Activated CD4-positive, alpha-beta memory T cell treated with anti-CD3 and anti-CD28 coated beads for 36 hours (primary cell): Measurements from ENCODE around the gene SND1. TPM values are rescaled to one million over a fixed set of nuclear protein-coding genes. Genes with fewer than 3 reads are reported as not detected.

Source experiments
- CTCF ChIA-PET: fragments of 350-600 bp; sonication (Branson Sonifier 250); formaldehyde crosslinking; loops from one replicate; lab custom pipeline; 2021; ENCODE audit warnings: antibody characterized with exemption, inconsistent platforms; lab: Charles Lee
- POLR2A ChIA-PET: fragments of 350-600 bp; sonication (Branson Sonifier 250); formaldehyde crosslinking; loops from one replicate; lab custom pipeline; 2021; ENCODE audit warnings: antibody characterized with exemption; lab: Charles Lee
- DNase-seq: peaks from one replicate; pipeline ENCODE4 v3.0.0-alpha.2; 2020
- H3K27ac Mint-ChIP-seq: one replicate; pipeline ENCODE4 v1.8.0; 2021; ENCODE audit warnings: mixed read lengths
- H3K27me3 Mint-ChIP-seq: one replicate; pipeline ENCODE4 v1.8.0; 2021; ENCODE audit warnings: mixed read lengths
- H3K36me3 Mint-ChIP-seq: one replicate; pipeline ENCODE4 v1.8.0; 2021; ENCODE audit warnings: mixed read lengths
- H3K4me1 Mint-ChIP-seq: one replicate; pipeline ENCODE4 v1.8.0; 2021; ENCODE audit warnings: low read depth, mixed read lengths
- H3K4me3 Mint-ChIP-seq: one replicate; pipeline ENCODE4 v1.8.0; 2021; ENCODE audit warnings: mild to moderate bottlenecking, mixed read lengths
- H3K9me3 Mint-ChIP-seq: one replicate; pipeline ENCODE4 v1.8.0; 2021; ENCODE audit warnings: mixed read lengths
- intact Hi-C: fragments of 100-400 bp; cut with micrococcal nuclease; formaldehyde crosslinking; loops from one replicate; pipeline ENCODE4 v1.15.1; 2023
- total RNA-seq, 2 experiments: library from RNA; stranded (reverse); gene quantifications; one replicate each; pipeline ENCODE4 v1.2.3, GENCODE V29; 2021

Gene SND1
- total RNA-seq, 2 experiments from 2014 or later = 208 to 235 TPM

- H3K9me3 Mint-ChIP-seq = no peaks in the 10 kb centered on the region
- peak; percentile 57 for DNase-seq
- H3K36me3 Mint-ChIP-seq = no peaks in the 10 kb centered on the region
- no peak overlapping the region for H3K27ac Mint-ChIP-seq
- intact Hi-C loops = no loop called here
- POLR2A ChIA-PET = no interaction called here
- CTCF ChIA-PET = interaction anchor here (0.6 to 1.0 kb wide), 4 partner anchors 13 to 475 kb away, joined by 3 to 4 read pairs (median 3); no protein-coding TSS in a partner anchor
- no peak overlapping the region for H3K4me3 Mint-ChIP-seq
- H3K4me1 Mint-ChIP-seq = no peaks in the 10 kb centered on the region
- H3K27me3 Mint-ChIP-seq = peaks cover 12% of the 10 kb centered on the region
Observed at GRCh38 chr7:127629268-127629854, 22.6 kb upstream of the SND1 start.

- Mint-ChIP-seq H3K9me3 (no peaks in the 10 kb centered on the region), H3K27ac (no peak overlapping the region), H3K36me3 (no peaks in the 10 kb centered on the region), H3K27me3 (peaks cover 15% of the 10 kb centered on the region), H3K4me3 (no peak overlapping the region), H3K4me1 (peaks cover 2% of the 10 kb centered on the region)
- intact Hi-C loops = no loop called here
- CTCF ChIA-PET = no interaction called here
- POLR2A ChIA-PET = no interaction called here
- DNase-seq = no peak
Observed at GRCh38 chr7:127632276-127632910, 19.6 kb upstream of the SND1 start.

DNA sequence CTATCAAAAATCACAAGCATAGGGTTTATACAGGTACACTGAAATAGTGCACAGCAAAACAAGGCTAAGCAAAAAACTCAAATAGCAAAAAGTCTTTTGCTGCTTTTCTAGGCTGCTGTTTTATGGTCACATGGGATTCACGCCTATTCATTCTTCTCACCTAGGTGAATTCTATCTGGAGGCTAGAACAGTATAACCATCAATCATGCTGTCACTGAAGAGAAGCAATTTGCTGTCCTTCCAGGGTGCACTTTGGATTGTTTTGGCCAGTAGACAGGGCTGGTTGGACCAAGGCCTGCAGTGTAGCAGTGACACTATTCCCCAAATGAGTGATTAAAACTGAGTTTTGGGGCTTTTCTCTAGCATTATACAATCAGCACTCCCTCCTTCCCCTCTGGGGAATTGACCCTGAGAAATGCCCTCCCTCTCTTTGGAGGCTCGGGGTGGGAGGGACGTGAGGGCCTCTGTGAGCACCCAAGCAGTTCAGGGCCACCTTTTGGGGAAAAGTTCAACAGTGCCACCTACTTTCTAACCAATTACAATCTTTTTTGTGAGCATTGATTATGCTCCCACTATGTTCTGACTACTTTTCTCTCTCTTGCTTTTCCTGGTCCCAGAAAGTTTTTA, 16.2 kb upstream of the SND1 start:
- Mint-ChIP-seq H3K9me3 (no peaks in the 10 kb centered on the region), H3K4me1 (peaks cover 2% of the 10 kb centered on the region), H3K27ac (no peak overlapping the region), H3K27me3 (peaks cover 24% of the 10 kb centered on the region), H3K4me3 (no peak overlapping the region), H3K36me3 (no peaks in the 10 kb centered on the region)
- intact Hi-C loops = no loop called here
- DNase-seq = no peak
- CTCF ChIA-PET = no interaction called here
- POLR2A ChIA-PET = no interaction called here

- no peak overlapping the region for H3K27ac Mint-ChIP-seq
- ChIA-PET CTCF (interaction anchor here (0.6 kb wide), 2 partner anchors 479 to 833 kb away, joined by 3 read pairs; no protein-coding TSS in a partner anchor), POLR2A (no interaction called here)
- H3K36me3 Mint-ChIP-seq = no peaks in the 10 kb centered on the region
- peaks cover 2% of the 10 kb centered on the region for H3K4me1 Mint-ChIP-seq
- intact Hi-C loops = no loop called here
- no peak overlapping the region for H3K4me3 Mint-ChIP-seq
- no peak for DNase-seq
- peaks cover 19% of the 10 kb centered on the region for H3K27me3 Mint-ChIP-seq
- no peaks in the 10 kb centered on the region for H3K9me3 Mint-ChIP-seq
Observed at GRCh38 chr7:127638197-127638596, 13.8 kb upstream of the SND1 start.

- POLR2A ChIA-PET = no interaction called here
- Mint-ChIP-seq H3K9me3 (no peaks in the 10 kb centered on the region), H3K27me3 (peaks cover 2% of the 10 kb centered on the region), H3K4me3 (no peak overlapping the region), H3K27ac (no peak overlapping the region), H3K4me1 (no peaks in the 10 kb centered on the region), H3K36me3 (no peaks in the 10 kb centered on the region)
- CTCF ChIA-PET = no interaction called here
- no peak for DNase-seq
- intact Hi-C loops = no loop called here
Observed at GRCh38 chr7:127644484-127644883, 7.5 kb upstream of the SND1 start.

DNA sequence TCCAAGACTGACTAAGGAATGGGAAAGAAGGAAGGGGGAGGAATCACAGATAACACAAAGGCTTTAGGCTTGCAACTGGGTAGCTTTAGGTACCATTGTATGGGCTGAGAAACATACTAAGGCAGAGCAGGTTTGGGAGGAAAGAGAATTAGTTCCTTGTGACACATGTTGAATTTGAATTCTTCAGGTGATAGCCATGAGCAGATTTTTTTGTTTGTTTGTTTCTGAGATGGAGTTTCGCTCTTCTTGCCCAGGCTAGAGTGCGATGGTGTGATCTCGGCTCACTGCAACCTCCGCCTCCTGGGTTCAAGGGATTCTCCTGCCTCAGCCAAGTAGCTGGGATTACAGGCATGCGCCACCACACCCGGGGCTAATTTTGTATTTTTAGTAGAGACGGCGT, 4.4 kb upstream of the SND1 start:
- CTCF ChIA-PET = no interaction called here
- no peaks in the 10 kb centered on the region for H3K4me1 Mint-ChIP-seq
- no peak overlapping the region for H3K27ac Mint-ChIP-seq
- H3K27me3 Mint-ChIP-seq = no peaks in the 10 kb centered on the region
- intact Hi-C loops = no loop called here
- POLR2A ChIA-PET = no interaction called here
- DNase-seq = no peak
- H3K9me3 Mint-ChIP-seq = no peaks in the 10 kb centered on the region
- H3K4me3 Mint-ChIP-seq = no peak overlapping the region
- H3K36me3 Mint-ChIP-seq = peaks cover 5% of the 10 kb centered on the region

DNA sequence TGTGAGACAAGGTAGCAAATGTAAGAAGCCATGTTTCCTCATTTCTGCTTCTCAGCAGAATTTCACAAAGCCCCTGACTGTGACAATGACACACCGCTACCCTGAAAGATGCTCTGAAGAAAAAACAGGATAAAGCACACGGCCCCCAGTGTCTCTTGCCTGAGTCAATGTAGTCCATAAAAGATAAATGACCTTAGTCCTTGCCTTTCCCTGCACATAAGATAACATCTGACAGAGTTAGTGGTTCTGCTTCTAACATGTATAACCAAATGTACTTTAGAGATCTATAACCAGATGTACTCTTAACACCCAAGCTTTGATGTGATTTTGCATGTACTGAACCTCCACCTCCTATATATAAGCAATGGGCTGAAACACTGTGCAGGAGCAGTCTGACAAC, 3.0 kb upstream of the SND1 start:
- no peak for DNase-seq
- Mint-ChIP-seq H3K9me3 (no peaks in the 10 kb centered on the region), H3K36me3 (peaks cover 9% of the 10 kb centered on the region), H3K27ac (no peak overlapping the region), H3K4me3 (no peak overlapping the region), H3K27me3 (no peaks in the 10 kb centered on the region), H3K4me1 (peaks cover 8% of the 10 kb centered on the region)
- ChIA-PET CTCF (interaction anchor here (1.1 kb wide), 1 partner anchor 20 kb away, joined by 3 read pairs; no protein-coding TSS in a partner anchor), POLR2A (no interaction called here)
- intact Hi-C loops = no loop called here

DNA sequence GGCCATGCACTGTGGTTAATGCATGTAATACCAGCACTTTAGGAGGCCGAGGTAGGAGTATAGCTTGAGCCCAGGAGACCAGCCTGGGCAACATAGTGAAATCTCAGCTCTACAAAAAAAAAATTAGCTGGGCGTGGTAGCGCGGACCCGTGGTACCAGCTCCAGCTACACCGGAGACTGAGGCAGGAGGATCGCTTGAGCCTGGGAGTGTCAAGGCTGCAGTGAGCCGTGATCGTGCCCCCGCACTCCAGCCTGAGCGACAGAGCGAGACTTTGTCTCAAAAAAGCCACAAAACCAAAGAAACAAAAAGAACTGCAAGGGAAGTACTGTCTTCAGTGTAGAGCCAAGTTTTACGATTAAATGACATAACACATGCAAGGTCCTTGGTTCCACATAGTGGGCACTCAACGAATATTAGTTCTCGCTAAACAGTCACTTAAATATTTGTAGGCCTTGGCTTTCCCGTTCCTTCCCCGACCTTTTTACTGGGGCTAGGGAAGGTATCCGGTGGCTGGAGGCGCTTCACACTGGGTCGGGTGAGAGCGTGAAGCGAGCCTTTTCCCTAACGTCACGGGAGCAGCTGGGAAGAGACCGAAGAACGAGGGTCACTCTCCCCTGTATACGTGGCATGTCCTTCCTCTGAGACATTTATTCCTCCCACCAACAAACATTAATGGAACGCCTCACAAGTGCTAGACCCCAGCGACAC, 993 bp upstream of the SND1 start:
- DNase-seq = peak; percentile 25
- no peaks in the 10 kb centered on the region for H3K27me3 Mint-ChIP-seq
- ChIA-PET POLR2A (interaction anchor here (0.9 to 2.0 kb wide), 3 partner anchors 64 to 67 kb away, joined by 3 to 5 read pairs (median 3); partner anchors contain the start of gene GCC1), CTCF (no interaction called here)
- H3K27ac Mint-ChIP-seq = peak overlapping the region; percentile 94
- peaks cover 28% of the 10 kb centered on the region for H3K4me1 Mint-ChIP-seq
- intact Hi-C loops = loop anchor here (1.0 to 5.0 kb wide), 8 partner anchors 16 to 949 kb away; partner anchors contain the start of genes GCC1, HILPDA and IMPDH1
- peaks cover 25% of the 10 kb centered on the region for H3K36me3 Mint-ChIP-seq
- no peaks in the 10 kb centered on the region for H3K9me3 Mint-ChIP-seq
- peak overlapping the region; percentile 98 for H3K4me3 Mint-ChIP-seq

- Mint-ChIP-seq H3K4me3 (peak overlapping the region; percentile 98), H3K4me1 (peaks cover 35% of the 10 kb centered on the region), H3K27me3 (no peaks in the 10 kb centered on the region), H3K9me3 (no peaks in the 10 kb centered on the region), H3K27ac (peak overlapping the region; percentile 94), H3K36me3 (peaks cover 29% of the 10 kb centered on the region)
- intact Hi-C loops = loop anchor here (2.0 to 5.0 kb wide), 6 partner anchors 200 to 950 kb away; partner anchors contain the start of genes HILPDA and ZNF800
- ChIA-PET CTCF (no interaction called here), POLR2A (interaction anchor here (1.0 to 2.0 kb wide), 2 partner anchors 14 to 68 kb away, joined by 4 to 5 read pairs; no protein-coding TSS in a partner anchor)
- no peak for DNase-seq
Observed at GRCh38 chr7:127652333-127653248, 597 bp downstream of the SND1 start.

- Mint-ChIP-seq H3K4me3 (peak overlapping the region; percentile 98), H3K9me3 (no peaks in the 10 kb centered on the region), H3K27me3 (no peaks in the 10 kb centered on the region), H3K27ac (peak overlapping the region; percentile 9), H3K36me3 (peaks cover 32% of the 10 kb centered on the region), H3K4me1 (peaks cover 38% of the 10 kb centered on the region)
- intact Hi-C loops = loop anchor here (2.0 to 5.0 kb wide), 6 partner anchors 199 to 951 kb away; partner anchors contain the start of genes HILPDA and ZNF800
- POLR2A ChIA-PET = interaction anchor here (1.0 kb wide), 1 partner anchor 13 kb away, joined by 4 read pairs; no protein-coding TSS in a partner anchor
- CTCF ChIA-PET = no interaction called here
- DNase-seq = no peak
Observed at GRCh38 chr7:127653396-127653795, 1.4 kb downstream of the SND1 start.
